PC-3 (cell line): ENCODE data around the gene OPALIN.

ENCODE experiments used
- CTCF ChIP-seq: fragments of 300-600 bp; sonication (generic); conservative IDR thresholded peaks from 2 replicates; pipeline ENCODE4 v1.5.1; 2017; ENCODE audit warnings: antibody characterized with exemption, low read depth, mild to moderate bottlenecking, low read length
- EZH2 ChIP-seq: fragments of 300-600 bp; sonication (generic); IDR thresholded peaks from one replicate; pipeline ENCODE4 v1.6.1; 2017; ENCODE audit warnings: antibody characterized with exemption, mild to moderate bottlenecking, low read length; ENCODE audit not compliant: unreplicated experiment
- EZH2phosphoT487 ChIP-seq: fragments of 300-600 bp; sonication (generic); IDR thresholded peaks from 2 replicates; pipeline ENCODE4 v1.6.1; 2018; ENCODE audit warnings: mild to moderate bottlenecking, antibody characterized with exemption, low read length, borderline replicate concordance

- TF ChIP-seq CTCF, result no peak
- TF ChIP-seq EZH2, result no peak
- TF ChIP-seq EZH2phosphoT487, result no peak
Observed at GRCh38 chr10:96360331-96360730, 1.5 kb upstream of the OPALIN start.
